Gastroesophageal sphincter (tissue), 4 donors: Measurements from ENCODE around the gene NUP210. TPM values are rescaled to one million over a fixed set of nuclear protein-coding genes. Genes with fewer than 3 reads are reported as not detected.
"Not testable (repeated sequence)": the region's sequence is repeated elsewhere in the genome, so short reads cannot be mapped to it uniquely, and the experiment has no call there.

Experiments used
- ATAC-seq: fragments of 150-250 bp; one replicate; pipeline ENCODE4 v1.9.1; 2016; ENCODE audit warnings: mild to moderate bottlenecking, moderate library complexity
- H3K27ac ChIP-seq, 4 donors: fragments of 200-600 bp; sonication (generic) in 3 of 4; 1 replicate in 3 of 4; 2 replicates in 1 of 4; pipeline ENCODE4 v1.5.1; 2016 to 2019
- H3K27me3 ChIP-seq: fragments of 200-600 bp; sonication (generic); one replicate; pipeline ENCODE4 v1.5.1; 2019
- H3K36me3 ChIP-seq, 2 donors: fragments of 200-600 bp; sonication (generic); one replicate each; pipeline ENCODE4 v1.5.1; 2019; ENCODE audit warnings: control low read depth in 1 of 2
- H3K4me1 ChIP-seq, 3 donors: fragments of 200-600 bp; sonication (generic); 1 replicate in 2 of 3; 2 replicates in 1 of 3; pipeline ENCODE4 v1.5.1; 2016 to 2019; ENCODE audit warnings: control low read depth in 2 of 3
- H3K4me3 ChIP-seq, 2 donors: fragments of 200-600 bp; sonication (generic); one replicate each; pipeline ENCODE4 v1.5.1; 2019; ENCODE audit warnings: mild to moderate bottlenecking in 1 of 2, moderate library complexity in 1 of 2
- H3K9me3 ChIP-seq, 3 donors: fragments of 200-600 bp; sonication (generic); one replicate each; pipeline ENCODE4 v1.5.1; 2017 to 2019; ENCODE audit warnings: control low read depth in 2 of 3
- EP300 ChIP-seq: sonication (generic); formaldehyde crosslinking; IDR thresholded peaks from one replicate; pipeline ENCODE4 v1.6.1; 2017; ENCODE audit warnings: antibody characterized with exemption, mild to moderate bottlenecking
- POLR2A ChIP-seq, 2 donors: fragments of 450-650 bp; IDR thresholded peaks; one replicate each; pipeline ENCODE4 v1.6.1; 2017; ENCODE audit warnings: antibody characterized with exemption in 2 of 2, mild to moderate bottlenecking in 2 of 2, moderate library complexity in 1 of 2
- POLR2AphosphoS5 ChIP-seq: sonication (generic); formaldehyde crosslinking; IDR thresholded peaks from one replicate; pipeline ENCODE4 v1.6.1; 2017; ENCODE audit warnings: antibody characterized with exemption
- WGBS, 2 donors: methylation state at CpG; one replicate each; pipeline ENCODE4 v1.1.5; 2018; ENCODE audit warnings: low coverage in 1 of 2; 5-methylcytosine and 5-hydroxymethylcytosine counted together
- total RNA-seq, 4 donors: library from RNA; depleted of rRNA; stranded (reverse); fragments of >200 nt; gene quantifications; one replicate each; pipeline ENCODE4 v1.1.0, GENCODE V29; 2016
- TF ChIP-seq, protein P1 (sequence below), 4 experiments: fragments of 200-600 bp in 2 of 4; fragments of 450-650 bp in 2 of 4; sonication (generic) in 1 of 4; IDR thresholded peaks; one replicate each; pipeline ENCODE4 v1.5.1; 2017 to 2019; ENCODE audit warnings: antibody characterized with exemption in 4 of 4, mild to moderate bottlenecking in 2 of 4, moderate library complexity in 2 of 4

Gene NUP210
- total RNA-seq, 4 donors from 2014 or later, result 3.0 to 6.2 (median 4.5) TPM

DNA sequence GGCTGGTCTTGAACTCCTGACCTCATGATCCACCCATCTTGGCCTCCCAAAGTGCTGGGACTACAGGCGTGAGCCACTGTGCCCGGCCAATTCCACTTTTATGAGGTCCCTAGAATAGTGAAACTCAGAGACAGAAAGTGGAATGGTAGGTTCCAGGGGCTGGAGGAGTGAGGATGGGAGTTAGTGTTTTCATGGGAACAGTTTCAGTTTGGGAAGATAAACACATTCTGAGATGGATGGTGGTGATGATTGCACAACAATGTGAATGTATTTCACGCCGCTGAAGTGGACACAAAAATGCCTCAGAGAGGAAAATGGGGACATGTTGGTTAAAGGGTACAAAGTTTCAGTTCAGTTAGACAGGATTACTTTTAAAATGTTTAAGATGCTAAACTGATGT lies 37.5 kb upstream of the NUP210 start:
- ATAC-seq, result no peak
- 89 to 100% methylated on average over 1 to 2 of the region's 4 CpGs for WGBS, 2 donors
- TF ChIP-seq EP300 (no peak), POLR2AphosphoS5 (no peak)

DNA sequence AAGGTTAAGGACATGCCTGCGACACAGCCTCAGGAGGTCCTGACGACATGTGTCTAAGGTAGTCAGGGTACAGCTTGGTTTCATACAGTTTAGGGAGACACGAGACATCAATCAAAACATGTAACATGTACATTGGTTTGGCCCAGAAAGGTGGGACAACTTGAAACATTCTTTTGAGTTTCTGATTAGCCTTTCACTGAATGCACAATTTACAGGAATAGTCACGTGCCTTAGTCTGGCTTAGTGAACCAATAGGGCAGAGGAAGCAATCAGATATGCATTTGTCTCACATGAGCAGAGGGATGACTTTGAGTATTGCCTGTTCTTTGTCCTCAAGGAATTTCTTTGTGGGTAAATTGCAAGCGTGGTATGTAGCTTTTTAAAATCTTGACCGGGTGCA lies 35.5 kb upstream of the NUP210 start:
- WGBS, 2 donors, result 51 to 62% methylated on average over 2 to 5 of the region's 6 CpGs
- H3K4me1 ChIP-seq, result peaks cover 0 to 18% (median 0%) of the 10 kb centered on the region in 3 donors
- no peaks in the 10 kb centered on the region for H3K36me3 ChIP-seq
- TF ChIP-seq EP300 (no peak), POLR2A (IDR thresholded peaks at IDR 0.05) (no peak), POLR2AphosphoS5 (no peak)
- TF ChIP-seq, protein P1, sequence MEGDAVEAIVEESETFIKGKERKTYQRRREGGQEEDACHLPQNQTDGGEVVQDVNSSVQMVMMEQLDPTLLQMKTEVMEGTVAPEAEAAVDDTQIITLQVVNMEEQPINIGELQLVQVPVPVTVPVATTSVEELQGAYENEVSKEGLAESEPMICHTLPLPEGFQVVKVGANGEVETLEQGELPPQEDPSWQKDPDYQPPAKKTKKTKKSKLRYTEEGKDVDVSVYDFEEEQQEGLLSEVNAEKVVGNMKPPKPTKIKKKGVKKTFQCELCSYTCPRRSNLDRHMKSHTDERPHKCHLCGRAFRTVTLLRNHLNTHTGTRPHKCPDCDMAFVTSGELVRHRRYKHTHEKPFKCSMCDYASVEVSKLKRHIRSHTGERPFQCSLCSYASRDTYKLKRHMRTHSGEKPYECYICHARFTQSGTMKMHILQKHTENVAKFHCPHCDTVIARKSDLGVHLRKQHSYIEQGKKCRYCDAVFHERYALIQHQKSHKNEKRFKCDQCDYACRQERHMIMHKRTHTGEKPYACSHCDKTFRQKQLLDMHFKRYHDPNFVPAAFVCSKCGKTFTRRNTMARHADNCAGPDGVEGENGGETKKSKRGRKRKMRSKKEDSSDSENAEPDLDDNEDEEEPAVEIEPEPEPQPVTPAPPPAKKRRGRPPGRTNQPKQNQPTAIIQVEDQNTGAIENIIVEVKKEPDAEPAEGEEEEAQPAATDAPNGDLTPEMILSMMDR (IDR thresholded peaks at IDR 0.05), result no peak
- no peak for ATAC-seq
- peaks cover 10% of the 10 kb centered on the region for H3K27me3 ChIP-seq
- no peak overlapping the region for H3K4me3 ChIP-seq
- H3K9me3 ChIP-seq, result no peaks in the 10 kb centered on the region
- no peak overlapping the region for H3K27ac ChIP-seq

More for the DNA sequence above, 37.5 kb upstream of the NUP210 start:
- Histone ChIP-seq H3K4me3 (no peak overlapping the region), H3K9me3 (no peaks in the 10 kb centered on the region), H3K4me1 (peaks cover 0 to 4% (median 0%) of the 10 kb centered on the region in 3 donors), H3K27me3 (peaks cover 12% of the 10 kb centered on the region), H3K27ac (no peak overlapping the region), H3K36me3 (no peaks in the 10 kb centered on the region)

DNA sequence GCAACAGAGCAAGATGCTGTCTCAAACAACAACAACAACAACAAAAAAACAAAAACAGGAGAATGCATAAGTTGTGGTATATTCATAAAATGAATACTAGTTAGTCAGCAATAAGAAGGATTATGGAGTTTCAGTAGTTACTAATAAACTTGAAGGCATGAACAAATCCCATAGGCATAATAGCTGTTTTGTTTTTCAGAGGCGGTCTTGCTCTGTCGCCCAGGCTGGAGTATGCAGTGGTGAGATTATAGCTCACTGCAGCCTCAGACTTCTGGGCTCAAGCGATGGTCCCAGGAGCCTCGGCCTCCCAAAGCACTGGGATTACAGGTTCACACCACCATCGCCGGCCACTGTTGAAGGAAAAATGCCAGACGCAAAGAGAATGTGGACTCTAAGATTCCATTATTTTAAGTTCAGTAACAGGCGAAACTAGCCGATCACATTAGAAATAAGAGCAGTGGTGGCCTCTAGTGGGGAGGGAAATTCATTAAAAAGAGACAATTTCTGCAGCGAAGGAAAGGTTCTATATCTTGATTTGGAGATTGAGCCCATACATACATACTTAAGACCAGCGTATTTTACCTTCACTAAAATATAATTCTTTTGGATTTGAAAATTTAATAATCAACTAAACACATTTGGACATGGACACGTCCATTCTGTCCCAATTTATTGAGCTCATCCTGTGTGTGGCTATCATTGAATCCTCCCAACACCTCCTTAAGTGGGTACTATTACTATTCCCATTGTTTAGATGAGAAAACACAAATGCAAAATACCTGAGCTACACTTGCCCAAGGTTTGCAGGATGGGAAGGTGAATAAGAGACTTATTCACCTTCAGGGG lies 32.6 kb upstream of the NUP210 start:
- WGBS, 2 donors, result 13% methylated on average over 10 to 12 of the region's 12 CpGs
- Histone ChIP-seq H3K36me3 (no peaks in the 10 kb centered on the region), H3K9me3 (no peaks in the 10 kb centered on the region), H3K4me1 (peaks cover 0 to 18% (median 0%) of the 10 kb centered on the region in 3 donors), H3K27ac (peak overlapping the region; percentile 24 to 87 (median 80)), H3K27me3 (no peaks in the 10 kb centered on the region), H3K4me3 (peak overlapping the region; percentile 41 to 54)
- TF ChIP-seq POLR2A (IDR thresholded peaks at IDR 0.05), result no peak
- TF ChIP-seq, protein P1 (IDR thresholded peaks at IDR 0.05), result peak; percentile 38 to 72 (median 69)
- ATAC-seq, result peak; percentile 34

DNA sequence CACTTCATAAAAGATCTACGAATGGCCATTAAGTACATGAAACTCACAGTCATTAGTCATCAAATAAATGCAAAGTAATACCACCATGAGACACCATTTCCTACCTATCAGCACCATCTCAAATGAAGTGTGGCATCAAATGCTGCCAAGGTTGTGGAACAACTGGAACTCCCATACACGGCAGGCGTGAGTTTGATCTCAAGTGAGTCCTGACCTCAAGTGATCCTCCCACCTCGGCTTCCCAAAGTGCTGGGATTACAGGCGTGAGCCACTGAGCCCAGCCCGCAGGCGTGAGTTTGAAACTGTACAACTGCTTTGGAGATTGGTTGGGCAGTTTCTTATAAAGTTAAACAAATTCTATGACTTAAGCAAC lies 31.2 kb upstream of the NUP210 start:
- peak; percentile 16 for ATAC-seq
- peaks cover 0 to 18% (median 0%) of the 10 kb centered on the region in 3 donors for H3K4me1 ChIP-seq
- peak overlapping the region in 3 of 4 donors; percentile 76 to 87 (median 85) for H3K27ac ChIP-seq
- TF ChIP-seq EP300, result no peak
- TF ChIP-seq, protein P1 (IDR thresholded peaks at IDR 0.05), result no peak
- TF ChIP-seq POLR2A (IDR thresholded peaks at IDR 0.05), result no peak
- no peak for TF ChIP-seq POLR2AphosphoS5
- WGBS, 2 donors, result 4 to 7% methylated on average over 3 to 7 of the region's 7 CpGs
- H3K9me3 ChIP-seq, result no peaks in the 10 kb centered on the region
- no peaks in the 10 kb centered on the region for H3K36me3 ChIP-seq
- H3K4me3 ChIP-seq, result peak overlapping the region; percentile 41 to 54
- no peaks in the 10 kb centered on the region for H3K27me3 ChIP-seq

DNA sequence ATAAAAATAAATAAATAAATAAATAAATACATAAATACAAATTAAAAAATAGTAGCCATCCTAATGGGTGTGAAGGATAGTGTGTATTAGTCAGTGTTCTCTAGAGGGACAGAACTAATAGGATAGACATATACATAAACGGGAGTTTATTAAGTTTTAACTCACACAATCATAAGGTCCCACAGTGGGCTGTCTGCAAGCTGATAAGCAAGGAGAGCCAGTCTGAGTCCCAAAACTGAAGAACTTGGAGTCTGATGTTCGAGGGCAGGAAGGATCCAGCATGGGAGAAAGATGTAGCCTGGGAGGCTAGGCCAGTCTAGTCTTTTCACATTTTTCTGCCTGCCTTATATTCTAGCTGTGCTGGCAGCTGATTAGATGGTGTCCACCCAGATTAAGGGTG lies 22.8 kb upstream of the NUP210 start:
- not testable (repeated sequence) for H3K4me1 ChIP-seq, H3K27ac ChIP-seq, H3K9me3 ChIP-seq, H3K27me3 ChIP-seq, H3K36me3 ChIP-seq, H3K4me3 ChIP-seq, ATAC-seq
- 75 to 93% methylated on average over 1 to 2 of the region's 2 CpGs for WGBS, 2 donors

DNA sequence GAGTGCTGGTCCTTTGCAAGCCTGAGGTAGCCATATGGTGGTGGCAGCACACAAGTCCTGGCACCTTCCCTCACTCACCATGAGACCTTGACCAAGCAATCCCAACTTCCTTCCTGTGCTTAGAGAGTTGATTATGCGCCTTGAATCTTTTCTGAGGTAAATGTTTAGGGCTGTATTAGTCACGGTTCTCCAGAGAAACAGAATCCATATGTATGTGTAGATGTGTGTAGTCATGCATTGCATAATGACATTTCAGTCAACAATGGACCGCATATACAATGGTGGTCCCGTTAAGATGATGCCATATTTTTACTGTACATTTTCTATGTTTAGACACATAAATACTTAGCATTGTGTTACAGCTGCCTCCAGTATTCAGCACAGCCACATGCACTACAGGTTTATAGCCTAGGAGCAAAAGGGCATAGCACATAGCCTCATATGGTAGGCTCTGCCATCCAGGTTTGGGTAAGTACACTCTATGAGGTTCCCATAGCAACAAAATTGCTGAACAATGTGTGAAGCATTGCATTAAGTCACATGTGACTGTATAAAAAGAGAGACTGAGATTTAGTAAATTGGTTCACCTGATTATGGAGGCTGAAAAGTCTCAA lies 20.2 kb upstream of the NUP210 start:
- H3K4me1 ChIP-seq, result no peaks in the 10 kb centered on the region
- no peaks in the 10 kb centered on the region for H3K36me3 ChIP-seq
- H3K4me3 ChIP-seq, result no peak overlapping the region
- H3K9me3 ChIP-seq, result no peaks in the 10 kb centered on the region
- no peaks in the 10 kb centered on the region for H3K27me3 ChIP-seq
- WGBS, 2 donors, result 70 to 82% methylated on average over 2 to 4 of the region's 4 CpGs
- no peak overlapping the region for H3K27ac ChIP-seq
- ATAC-seq, result no peak
- TF ChIP-seq POLR2A (IDR thresholded peaks at IDR 0.05) (no peak), EP300 (no peak), POLR2AphosphoS5 (no peak)
- TF ChIP-seq, protein P1 (IDR thresholded peaks at IDR 0.05), result no peak

DNA sequence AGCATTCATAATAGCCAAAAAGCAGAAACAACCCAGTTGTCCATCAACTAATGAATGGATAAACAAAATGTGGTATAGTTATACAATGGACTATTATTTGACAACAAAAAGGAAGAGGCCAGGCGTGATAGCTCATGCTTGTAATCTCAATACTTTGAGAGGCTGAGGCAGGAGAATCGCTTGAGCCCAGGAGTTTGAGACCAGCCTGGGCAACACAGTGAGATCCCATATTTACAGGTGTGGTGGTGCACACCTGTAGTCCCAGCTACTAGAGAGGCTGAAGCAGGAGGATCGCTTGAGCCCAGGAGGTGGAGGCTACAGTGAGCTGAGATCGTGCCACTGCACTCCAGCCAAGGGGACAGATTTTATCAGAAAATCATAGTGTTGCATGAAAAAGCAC lies 16.1 kb upstream of the NUP210 start:
- WGBS, 2 donors, result 78 to 81% methylated on average over 4 of the region's 4 CpGs
- not testable (repeated sequence) for H3K4me1 ChIP-seq, H3K9me3 ChIP-seq, H3K27ac ChIP-seq, ATAC-seq, H3K4me3 ChIP-seq, H3K27me3 ChIP-seq, H3K36me3 ChIP-seq
